ENCODE data around the gene AGO3.

DNA sequence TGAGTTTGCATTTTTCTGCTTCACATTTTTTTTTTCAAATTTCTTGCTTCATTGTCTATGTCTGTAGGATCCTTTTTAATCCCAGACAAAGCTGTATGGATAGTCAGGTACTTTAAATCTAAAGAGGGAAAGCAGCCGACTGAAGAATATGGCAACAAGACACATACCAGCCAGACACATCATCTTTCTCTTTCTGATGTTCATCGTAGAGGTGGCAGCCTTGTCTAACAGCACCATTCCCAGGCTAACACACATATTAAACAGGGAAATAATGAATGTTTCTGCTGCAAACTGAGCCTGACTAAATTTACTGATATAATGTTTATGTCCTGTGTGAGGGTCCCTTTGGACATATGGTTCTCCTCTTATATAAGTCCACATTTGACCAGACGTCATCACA is 149.3 kb downstream of the AGO3 start:
- TF ChIP-seq EZH2 (IDR thresholded peaks at IDR 0.05; ENCODE audit: borderline replicate concordance, low read length), result no peak
- TF ChIP-seq, protein P1, sequence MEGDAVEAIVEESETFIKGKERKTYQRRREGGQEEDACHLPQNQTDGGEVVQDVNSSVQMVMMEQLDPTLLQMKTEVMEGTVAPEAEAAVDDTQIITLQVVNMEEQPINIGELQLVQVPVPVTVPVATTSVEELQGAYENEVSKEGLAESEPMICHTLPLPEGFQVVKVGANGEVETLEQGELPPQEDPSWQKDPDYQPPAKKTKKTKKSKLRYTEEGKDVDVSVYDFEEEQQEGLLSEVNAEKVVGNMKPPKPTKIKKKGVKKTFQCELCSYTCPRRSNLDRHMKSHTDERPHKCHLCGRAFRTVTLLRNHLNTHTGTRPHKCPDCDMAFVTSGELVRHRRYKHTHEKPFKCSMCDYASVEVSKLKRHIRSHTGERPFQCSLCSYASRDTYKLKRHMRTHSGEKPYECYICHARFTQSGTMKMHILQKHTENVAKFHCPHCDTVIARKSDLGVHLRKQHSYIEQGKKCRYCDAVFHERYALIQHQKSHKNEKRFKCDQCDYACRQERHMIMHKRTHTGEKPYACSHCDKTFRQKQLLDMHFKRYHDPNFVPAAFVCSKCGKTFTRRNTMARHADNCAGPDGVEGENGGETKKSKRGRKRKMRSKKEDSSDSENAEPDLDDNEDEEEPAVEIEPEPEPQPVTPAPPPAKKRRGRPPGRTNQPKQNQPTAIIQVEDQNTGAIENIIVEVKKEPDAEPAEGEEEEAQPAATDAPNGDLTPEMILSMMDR (IDR thresholded peaks at IDR 0.05; ENCODE audit: low read length), result no peak
